Central memory CD4-positive, alpha-beta T cell (primary cell): Measurements from ENCODE around the gene TRIL.

Source experiments
- DNase-seq: peaks from one replicate; pipeline ENCODE4 v3.0.0; 2022

The TRIL gene

DNA sequence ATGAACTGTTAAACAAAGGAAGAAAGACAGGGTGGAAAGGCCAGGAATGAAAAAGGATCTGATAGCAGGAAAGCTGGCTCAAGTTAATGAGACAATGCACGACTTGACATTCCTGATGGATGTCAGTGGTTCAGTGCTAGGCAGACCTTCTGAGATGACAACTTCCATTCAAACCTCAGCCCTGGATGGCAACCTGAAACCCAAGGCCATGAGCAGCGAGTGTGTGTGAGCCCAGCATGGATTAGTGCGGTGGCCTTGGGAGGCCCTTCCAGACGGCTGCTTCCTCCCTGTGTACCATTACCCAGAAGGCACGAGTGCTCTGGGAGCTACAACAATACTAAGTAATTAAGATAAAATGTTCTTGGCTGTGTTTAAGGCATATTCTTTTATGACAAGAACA lies 18.8 kb downstream of the TRIL start:
- DNase-seq = no peak

DNA sequence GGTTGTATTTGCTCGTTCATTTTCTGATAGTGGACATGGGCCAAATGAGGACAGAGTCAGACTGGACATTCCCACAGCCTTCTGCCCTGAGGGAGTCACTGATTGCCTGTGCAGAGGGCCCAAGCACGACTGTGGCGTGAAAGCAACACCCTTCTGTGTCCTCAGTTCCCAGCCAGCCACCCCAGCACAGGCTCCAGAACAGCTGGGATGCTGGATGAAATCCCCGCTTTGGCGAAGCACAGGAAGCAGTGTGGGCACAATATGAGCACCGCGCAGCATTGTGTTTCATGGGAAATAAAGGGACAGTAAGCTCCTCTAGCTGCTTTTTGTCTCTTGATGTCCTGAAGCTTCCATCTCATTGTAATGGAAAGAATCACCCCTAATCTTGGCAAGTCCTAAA lies 20.5 kb downstream of the TRIL start:
- no peak for DNase-seq

DNA sequence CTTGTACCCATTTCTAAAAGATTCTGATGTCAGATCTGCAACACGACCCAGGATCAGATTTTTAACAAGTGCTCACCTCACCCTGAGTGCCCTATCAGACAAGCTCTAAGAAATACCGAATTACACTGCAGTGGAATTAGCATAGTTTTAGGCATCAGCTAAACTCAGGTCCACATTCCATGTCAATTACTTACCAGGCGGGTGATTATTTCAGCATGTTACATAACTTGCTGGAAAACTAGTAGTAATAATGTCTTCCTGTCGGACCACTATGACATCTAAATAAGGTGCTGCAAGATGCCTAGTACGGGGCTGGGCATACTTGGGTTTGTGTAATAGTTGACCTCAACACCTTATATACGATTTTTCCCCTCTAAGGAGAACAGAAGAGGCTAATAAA lies 21.0 kb downstream of the TRIL start:
- no peak for DNase-seq

DNA sequence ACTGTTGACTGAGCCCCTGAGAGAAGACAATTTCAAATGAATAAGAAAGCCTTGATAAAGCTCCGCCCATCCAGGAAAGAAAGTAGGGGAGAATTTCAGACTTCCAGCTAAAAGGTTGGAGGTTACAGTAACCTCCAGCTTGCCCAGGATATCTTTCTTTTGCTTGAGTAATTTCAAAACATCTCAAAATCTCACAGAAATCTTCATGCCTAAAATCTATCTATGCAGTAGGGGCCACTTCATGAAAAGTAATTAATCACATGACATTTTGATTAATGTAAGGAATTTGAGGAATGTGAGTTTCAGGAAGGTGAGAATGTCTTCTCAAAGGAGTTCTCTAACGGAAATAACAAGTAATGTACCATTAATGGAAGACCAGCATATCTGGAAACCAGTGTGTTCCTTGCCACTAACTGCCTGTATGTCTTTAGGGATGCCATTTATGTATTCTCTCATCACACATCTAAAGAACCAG lies 24.2 kb downstream of the TRIL start:
- DNase-seq = no peak

DNA sequence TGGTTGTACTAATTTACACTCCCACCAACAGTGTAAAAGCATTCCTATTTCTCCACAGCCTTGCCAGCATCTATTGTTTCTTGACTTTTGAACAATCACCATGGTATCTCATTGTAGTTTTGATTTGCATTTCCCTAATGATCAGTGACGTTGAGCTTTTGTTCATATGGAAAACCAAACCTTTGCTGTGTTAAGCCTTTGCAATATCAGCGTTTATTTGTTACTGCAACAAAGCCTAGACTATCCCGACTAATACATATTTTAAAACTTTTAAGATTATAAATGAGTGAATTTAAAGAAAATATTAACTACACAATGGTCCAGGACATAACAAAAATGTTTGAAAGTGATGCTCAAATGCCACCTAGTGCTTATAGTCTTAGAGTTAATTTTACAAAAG lies 26.6 kb downstream of the TRIL start:
- DNase-seq = no peak

DNA sequence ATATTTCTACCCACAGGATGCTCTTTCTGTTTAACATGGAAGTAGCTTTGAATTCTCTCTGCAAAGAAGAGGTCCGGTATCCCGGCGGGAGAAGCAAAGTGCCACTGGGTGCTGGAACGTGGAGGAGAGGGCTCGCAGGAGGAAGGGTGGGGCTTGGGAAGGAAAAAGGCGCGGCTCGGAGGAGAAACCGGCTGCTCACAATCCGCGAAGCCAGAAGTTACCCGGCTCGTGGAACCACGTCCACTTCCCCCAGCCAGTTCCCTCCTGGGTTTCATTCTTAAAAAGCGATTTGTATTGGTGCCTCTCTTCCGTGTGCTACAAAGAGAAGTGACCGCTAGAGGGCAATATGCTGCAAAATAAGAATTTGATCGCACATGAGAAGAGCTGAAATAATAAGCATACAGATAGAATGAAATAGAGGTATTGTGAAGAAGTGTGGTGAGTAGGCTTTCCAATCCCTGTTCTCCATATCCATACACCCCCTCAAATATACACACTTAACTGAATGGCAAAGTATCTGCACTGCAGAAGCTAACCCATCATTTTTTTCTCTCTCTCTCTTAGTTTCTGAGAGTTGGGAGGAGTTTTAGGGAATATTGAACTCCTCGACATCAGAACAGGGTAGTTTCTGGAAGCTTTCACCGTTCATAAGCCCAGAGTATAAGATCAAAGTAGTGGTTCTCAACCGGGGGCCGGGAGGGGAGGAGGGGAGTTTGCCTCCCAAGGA lies 31.1 kb downstream of the TRIL start:
- peak; percentile 46 for DNase-seq

DNA sequence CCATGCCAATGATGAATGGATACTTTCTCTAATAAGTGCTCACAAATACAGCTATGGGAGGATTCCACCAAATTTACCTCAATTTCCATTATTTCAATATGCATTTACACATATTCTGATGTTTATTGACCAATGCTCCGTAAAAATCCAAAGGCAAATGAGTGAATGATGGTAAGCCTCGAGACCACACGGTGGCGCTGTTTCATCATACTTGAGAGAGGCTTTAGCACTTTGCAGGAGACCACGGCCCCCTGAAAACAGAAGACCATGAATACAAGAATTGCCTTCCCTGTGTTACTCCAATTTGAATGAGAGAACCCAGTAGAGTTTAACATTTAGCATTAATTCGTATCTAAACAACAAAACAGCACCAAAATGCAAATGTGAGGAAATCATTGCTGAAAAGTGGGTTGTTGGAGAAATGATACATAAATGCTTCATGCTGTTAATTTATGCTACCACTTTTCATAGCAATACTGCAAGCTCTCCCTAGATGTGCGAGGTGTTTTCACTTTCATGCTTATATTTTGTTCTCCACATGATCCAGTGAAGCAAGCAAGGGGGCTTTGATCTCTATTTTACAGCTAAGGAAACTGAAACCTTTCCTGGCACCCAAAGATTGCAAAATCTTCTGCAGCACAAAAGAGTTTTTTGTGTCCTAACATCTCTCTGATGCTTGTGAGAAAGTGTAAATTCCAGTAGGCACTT lies 35.4 kb downstream of the TRIL start:
- peak; percentile 28 for DNase-seq

DNA sequence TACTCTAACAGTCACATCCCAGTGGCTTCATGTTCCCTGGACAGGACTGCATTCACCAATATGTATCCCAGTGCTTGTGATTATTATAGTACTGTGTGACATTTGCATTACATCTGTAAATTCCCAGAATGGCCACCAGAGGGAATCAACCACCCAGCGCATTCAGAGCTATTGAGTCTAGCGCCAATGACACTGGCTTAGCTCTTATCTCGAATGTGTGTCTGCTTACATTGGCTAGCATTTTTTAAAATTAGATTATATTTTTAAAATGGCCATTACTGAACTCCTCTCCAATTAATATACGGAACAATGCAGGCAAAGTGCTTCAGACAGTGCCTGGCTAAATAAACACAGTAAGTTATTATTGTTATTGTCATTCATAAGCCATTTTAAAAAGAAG lies 36.3 kb downstream of the TRIL start:
- DNase-seq = peak; percentile 8

DNA sequence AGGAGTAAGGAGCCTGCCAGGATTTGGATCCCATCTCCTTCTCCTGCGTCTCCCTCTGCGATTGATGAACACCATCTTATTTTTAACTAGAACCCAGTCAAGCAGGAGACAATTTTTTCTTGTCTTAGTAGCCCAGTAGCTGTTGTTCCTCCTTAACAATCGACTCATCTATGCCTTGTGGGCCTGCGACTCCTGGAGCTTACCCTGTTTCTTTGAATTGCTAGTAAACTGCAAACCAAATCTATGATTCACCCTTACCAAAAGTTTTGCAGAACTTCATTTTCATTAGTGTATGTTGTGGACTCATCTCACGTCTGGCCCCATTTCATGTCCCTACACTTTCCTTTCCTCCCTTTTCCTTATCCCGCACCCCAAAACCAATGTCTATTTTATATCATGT lies 37.7 kb downstream of the TRIL start:
- DNase-seq = no peak

DNA sequence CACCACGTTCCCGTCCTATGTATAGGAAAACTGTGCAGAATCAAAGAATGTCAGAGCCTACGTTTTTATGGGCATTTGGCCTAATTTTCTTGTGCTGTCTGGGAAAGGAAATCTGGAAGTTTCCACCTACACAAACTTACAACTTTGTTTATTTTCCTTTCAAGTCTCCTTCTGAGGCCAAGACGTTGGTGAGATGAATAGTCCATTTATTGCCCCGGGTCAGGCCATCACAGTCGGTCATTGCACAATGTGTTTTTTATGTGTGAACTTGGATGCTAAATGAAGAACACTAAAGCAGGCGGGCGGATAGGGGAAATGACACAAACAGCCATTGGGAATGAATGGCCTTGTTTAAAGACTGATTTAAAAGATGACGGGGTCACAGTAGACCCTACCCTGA lies 38.6 kb downstream of the TRIL start:
- no peak for DNase-seq

DNA sequence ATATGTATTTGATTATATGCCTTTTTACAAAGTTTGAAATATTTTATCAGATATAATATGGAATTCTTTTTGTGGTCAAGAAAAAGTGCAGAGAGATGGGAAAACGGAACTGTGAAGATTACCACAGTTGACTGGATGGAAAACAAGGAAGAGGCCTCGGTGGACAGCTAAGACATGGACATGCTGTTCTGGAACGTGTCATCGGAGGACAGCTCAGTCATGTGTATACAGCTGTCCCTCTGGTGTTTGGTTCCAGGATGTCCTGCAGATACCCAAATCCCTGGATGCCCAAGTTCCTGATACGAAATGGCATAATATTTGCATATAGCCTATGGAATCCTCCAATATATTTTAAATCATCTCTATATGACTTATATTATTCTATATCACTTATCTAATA lies 49.4 kb downstream of the TRIL start:
- no peak for DNase-seq

DNA sequence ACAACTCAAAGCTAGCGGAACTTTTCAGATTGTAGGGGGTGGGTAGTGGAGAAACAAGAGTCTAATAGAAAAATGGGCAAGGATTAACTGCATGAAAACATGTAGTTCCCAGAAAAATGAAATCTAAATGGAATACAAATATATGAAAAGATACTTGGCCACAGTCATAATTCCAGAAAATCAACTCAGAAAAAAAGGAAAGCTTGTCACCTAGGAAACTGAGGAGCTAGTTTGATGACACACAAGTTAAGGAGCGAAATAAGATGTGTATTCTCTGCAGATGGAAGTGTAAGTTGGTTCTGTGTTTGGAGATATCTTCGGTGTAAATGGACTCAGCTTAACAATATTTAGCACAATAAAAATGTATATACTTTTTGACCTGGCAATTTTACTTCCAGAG lies 52.7 kb downstream of the TRIL start:
- no peak for DNase-seq

DNA sequence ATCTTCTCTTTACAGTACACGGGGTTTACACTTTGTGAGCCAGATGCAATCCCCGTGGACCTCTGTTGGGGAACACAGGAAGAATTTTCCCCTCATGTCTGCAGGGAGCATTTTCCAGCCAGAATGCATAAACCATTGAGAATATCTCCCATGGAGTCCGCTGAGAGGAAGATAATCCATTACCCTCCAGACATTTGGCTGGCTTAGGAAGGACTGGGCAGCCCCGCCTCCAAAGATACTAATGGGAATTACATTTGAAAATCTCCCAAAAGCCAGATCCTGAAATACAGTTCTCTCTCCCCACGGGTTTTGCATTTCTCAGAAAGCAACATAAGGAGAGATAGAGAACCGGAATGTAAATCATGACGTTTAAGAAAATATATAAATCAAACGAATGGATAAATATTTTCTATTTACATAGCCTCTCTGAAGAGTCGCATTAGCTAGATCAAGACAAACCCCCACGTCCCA lies 53.5 kb downstream of the TRIL start:
- DNase-seq = no peak

DNA sequence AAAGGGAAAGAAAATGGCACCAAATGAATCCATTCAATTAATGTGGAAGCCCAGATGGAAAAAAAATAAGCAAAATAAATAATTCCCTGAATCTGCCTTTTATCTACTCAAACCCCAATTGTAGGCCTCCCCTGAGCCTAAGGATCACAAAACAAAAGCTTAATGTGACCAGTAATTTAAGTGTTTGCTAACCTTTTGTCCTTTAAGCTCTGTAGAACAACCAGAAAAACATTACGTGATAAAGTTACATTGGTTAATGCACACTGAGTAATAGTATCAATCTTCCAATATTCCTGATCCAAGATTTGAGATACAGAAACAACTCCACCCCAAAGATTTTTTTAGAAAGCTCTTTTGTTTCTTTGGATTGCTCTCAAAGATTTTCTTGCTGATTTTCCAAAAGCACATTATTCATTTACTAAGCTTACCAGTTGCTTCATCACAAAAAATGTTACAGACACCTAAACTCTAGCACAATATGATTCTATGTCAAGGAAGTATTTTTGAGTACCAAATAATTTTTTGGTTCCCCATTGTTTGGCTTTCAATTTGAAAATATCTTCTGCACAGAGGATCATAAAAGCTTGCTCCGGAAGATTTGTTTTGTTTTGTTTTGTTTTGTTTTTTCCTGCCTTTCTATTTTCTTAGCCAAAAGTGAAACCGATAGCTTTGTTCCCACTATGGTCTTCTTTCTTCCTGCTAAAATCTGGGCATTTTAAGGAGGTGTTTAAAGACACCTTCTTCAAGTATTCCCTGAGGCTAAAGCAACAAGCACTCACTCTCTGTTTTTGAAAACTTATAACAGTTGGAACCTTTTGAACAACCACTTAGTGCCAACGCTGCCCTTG lies 54.2 kb downstream of the TRIL start:
- no peak for DNase-seq
